Transverse colon (tissue), 3 donors: ENCODE data around the gene ZNF451.

ENCODE experiments used
- POLR2A ChIP-seq: fragments of 450-650 bp; IDR thresholded peaks from one replicate; pipeline ENCODE4 v1.6.1; 2016; ENCODE audit warnings: antibody characterized with exemption, mild to moderate bottlenecking, moderate library complexity
- TF ChIP-seq, protein P1 (sequence below), 5 experiments: fragments of 200-600 bp in 3 of 5; fragments of 450-650 bp in 2 of 5; sonication (generic) in 3 of 5; IDR thresholded peaks; 1 replicate in 2 of 5; 2 replicates in 3 of 5; pipeline ENCODE4 v1.5.1; 2016 to 2017; ENCODE audit warnings: antibody characterized with exemption in 5 of 5, inconsistent platforms in 3 of 5, mild to moderate bottlenecking in 2 of 5, moderate library complexity in 1 of 5

DNA sequence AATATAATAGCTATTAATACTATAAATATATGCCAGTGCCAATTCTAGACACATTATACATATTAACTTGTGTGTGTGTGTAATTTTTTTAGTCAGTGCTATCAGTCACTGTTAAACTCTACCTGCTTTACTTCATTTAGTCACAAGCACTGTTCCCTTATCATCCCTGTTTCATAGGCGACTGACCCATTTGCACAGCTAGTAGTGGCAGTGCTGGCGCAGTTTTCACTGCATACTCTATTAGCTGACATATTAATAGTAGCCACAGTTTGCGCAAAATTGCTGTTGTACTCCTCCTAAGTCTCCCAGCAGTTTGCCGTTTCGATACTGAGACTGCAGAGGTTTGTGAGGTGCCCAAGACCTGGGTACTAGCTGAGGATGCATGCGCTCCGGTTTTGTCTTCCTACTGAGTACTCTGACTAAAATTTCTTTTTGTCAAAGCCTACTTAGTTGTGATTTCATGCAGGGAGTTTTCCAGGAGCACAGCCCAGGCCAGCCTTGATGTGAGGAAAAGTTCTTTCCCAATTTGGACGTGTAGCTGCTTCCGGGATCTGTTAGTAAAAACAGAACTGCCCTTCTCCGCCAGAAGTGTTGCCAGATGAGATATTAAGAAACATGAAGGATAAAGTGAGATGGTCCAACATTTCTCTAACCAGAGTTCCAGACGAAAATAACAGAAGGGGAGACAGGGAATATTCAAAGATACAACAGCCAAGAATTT lies 87.7 kb downstream of the ZNF451 start:
- TF ChIP-seq, protein P1, sequence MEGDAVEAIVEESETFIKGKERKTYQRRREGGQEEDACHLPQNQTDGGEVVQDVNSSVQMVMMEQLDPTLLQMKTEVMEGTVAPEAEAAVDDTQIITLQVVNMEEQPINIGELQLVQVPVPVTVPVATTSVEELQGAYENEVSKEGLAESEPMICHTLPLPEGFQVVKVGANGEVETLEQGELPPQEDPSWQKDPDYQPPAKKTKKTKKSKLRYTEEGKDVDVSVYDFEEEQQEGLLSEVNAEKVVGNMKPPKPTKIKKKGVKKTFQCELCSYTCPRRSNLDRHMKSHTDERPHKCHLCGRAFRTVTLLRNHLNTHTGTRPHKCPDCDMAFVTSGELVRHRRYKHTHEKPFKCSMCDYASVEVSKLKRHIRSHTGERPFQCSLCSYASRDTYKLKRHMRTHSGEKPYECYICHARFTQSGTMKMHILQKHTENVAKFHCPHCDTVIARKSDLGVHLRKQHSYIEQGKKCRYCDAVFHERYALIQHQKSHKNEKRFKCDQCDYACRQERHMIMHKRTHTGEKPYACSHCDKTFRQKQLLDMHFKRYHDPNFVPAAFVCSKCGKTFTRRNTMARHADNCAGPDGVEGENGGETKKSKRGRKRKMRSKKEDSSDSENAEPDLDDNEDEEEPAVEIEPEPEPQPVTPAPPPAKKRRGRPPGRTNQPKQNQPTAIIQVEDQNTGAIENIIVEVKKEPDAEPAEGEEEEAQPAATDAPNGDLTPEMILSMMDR (IDR thresholded peaks at IDR 0.05): no peak
- TF ChIP-seq POLR2A: no peak
